Ascending aorta (tissue), 2 donors: Measurements from ENCODE around the gene NTRK3. TPM values are rescaled to one million over a fixed set of nuclear protein-coding genes. Genes with fewer than 3 reads are reported as not detected.
A peak's percentile ranks its signal among the peaks of the same experiment; 100 is the strongest.

ENCODE experiments used
- DNase-seq, 2 donors: peaks; one replicate each; pipeline ENCODE4 v3.0.0-alpha.2; 2019; ENCODE audit warnings: low spot score in 2 of 2
- H3K27ac ChIP-seq, 2 donors: fragments of 200-600 bp; sonication (generic); one replicate each; pipeline ENCODE4 v1.5.1; 2016 to 2017; ENCODE audit warnings: mild to moderate bottlenecking in 1 of 2
- H3K27me3 ChIP-seq: fragments of 200-600 bp; sonication (generic); one replicate; pipeline ENCODE4 v1.5.1; 2017
- H3K36me3 ChIP-seq, 2 donors: fragments of 200-600 bp; sonication (generic); one replicate each; pipeline ENCODE4 v1.5.1; 2016
- H3K4me1 ChIP-seq, 2 donors: fragments of 200-600 bp; sonication (generic); one replicate each; pipeline ENCODE4 v1.5.1; 2016 to 2017; ENCODE audit warnings: mild to moderate bottlenecking in 1 of 2
- H3K4me3 ChIP-seq, 2 donors: fragments of 200-600 bp; sonication (generic); one replicate each; pipeline ENCODE4 v1.5.1; 2016 to 2017; ENCODE audit warnings: mild to moderate bottlenecking in 1 of 2
- H3K9me3 ChIP-seq, 2 donors: fragments of 200-600 bp; sonication (generic); one replicate each; pipeline ENCODE4 v1.5.1; 2016
- CTCF ChIP-seq, 3 experiments: fragments of 200-600 bp in 2 of 3; fragments of 450-650 bp in 1 of 3; sonication (generic) in 2 of 3; IDR thresholded peaks; one replicate each; pipeline ENCODE4 v1.5.1; 2016 to 2019; ENCODE audit warnings: antibody characterized with exemption in 3 of 3, mild to moderate bottlenecking in 1 of 3, moderate library complexity in 1 of 3
- intact Hi-C: fragments of 100-400 bp; cut with DNase I; formaldehyde crosslinking; loops from one replicate; pipeline ENCODE4 v1.15.1; 2023
- total RNA-seq: library from RNA; depleted of rRNA; stranded (reverse); fragments of >200 nt; gene quantifications from one replicate; pipeline ENCODE4 v1.1.0, GENCODE V29; 2016

Gene NTRK3
- total RNA-seq, 1 donor from 2014 or later = 52.7 TPM

- no peaks in the 10 kb centered on the region for H3K27me3 ChIP-seq
Observed at GRCh38 chr15:87981969-87982368, 274.6 kb downstream of the NTRK3 start.

GRCh38 chr15:87977907-87978306 is 278.6 kb downstream of the NTRK3 start:
- TF ChIP-seq CTCF (IDR thresholded peaks at IDR 0.05) = no peak
- H3K27me3 ChIP-seq = no peaks in the 10 kb centered on the region
- peaks cover 0 to 24% of the 10 kb centered on the region in 2 donors for H3K4me1 ChIP-seq
- H3K9me3 ChIP-seq = no peaks in the 10 kb centered on the region
- no peak overlapping the region for H3K27ac ChIP-seq
- no peak for DNase-seq
- no peaks in the 10 kb centered on the region for H3K36me3 ChIP-seq
- H3K4me3 ChIP-seq = no peak overlapping the region
- intact Hi-C loops = loop anchor here (10.0 kb wide), 1 partner anchor 267 kb away; no protein-coding TSS in a partner anchor

More at GRCh38 chr15:87981969-87982368, 274.6 kb downstream of the NTRK3 start:
- TF ChIP-seq CTCF (IDR thresholded peaks at IDR 0.05) = no peak
- Histone ChIP-seq H3K9me3 (no peaks in the 10 kb centered on the region), H3K27ac (peak overlapping the region; percentile 69), H3K36me3 (no peaks in the 10 kb centered on the region), H3K4me1 (peaks cover 2 to 13% of the 10 kb centered on the region in 2 donors), H3K4me3 (no peak overlapping the region)
- intact Hi-C loops = no loop called here
- DNase-seq = peak in 1 of 2 donors; percentile 62

GRCh38 chr15:87976552-87976951 is 280.0 kb downstream of the NTRK3 start:
- Histone ChIP-seq H3K27me3 (no peaks in the 10 kb centered on the region), H3K4me1 (peaks cover 4 to 16% of the 10 kb centered on the region in 2 donors), H3K27ac (no peak overlapping the region), H3K9me3 (no peaks in the 10 kb centered on the region), H3K4me3 (no peak overlapping the region), H3K36me3 (no peaks in the 10 kb centered on the region)
- intact Hi-C loops = loop anchor here (10.0 kb wide), 1 partner anchor 268 kb away; no protein-coding TSS in a partner anchor
- DNase-seq = no peak
- TF ChIP-seq CTCF (IDR thresholded peaks at IDR 0.05) = no peak

- Histone ChIP-seq H3K27ac (peak overlapping the region; percentile 25 to 69), H3K27me3 (no peaks in the 10 kb centered on the region), H3K4me3 (no peak overlapping the region), H3K9me3 (no peaks in the 10 kb centered on the region), H3K36me3 (no peaks in the 10 kb centered on the region), H3K4me1 (peaks cover 6 to 33% of the 10 kb centered on the region in 2 donors)
- intact Hi-C loops = loop anchor here (5.0 to 10.0 kb wide), 2 partner anchors 44 to 271 kb away; no protein-coding TSS in a partner anchor
- TF ChIP-seq CTCF (IDR thresholded peaks at IDR 0.05) = no peak
- DNase-seq = peak in 1 of 2 donors; percentile 61
Observed at GRCh38 chr15:87973501-87974215, 282.9 kb downstream of the NTRK3 start.

- intact Hi-C loops = loop anchor here (5.0 to 10.0 kb wide), 2 partner anchors 46 to 274 kb away; no protein-coding TSS in a partner anchor
- Histone ChIP-seq H3K27ac (peak overlapping the region; percentile 69 to 72), H3K4me3 (no peak overlapping the region)
Observed at GRCh38 chr15:87971076-87971475, 285.5 kb downstream of the NTRK3 start.

More at GRCh38 chr15:87971076-87971475, 285.5 kb downstream of the NTRK3 start:
- Histone ChIP-seq H3K4me1 (peaks cover 6 to 33% of the 10 kb centered on the region in 2 donors), H3K9me3 (no peaks in the 10 kb centered on the region), H3K27me3 (no peaks in the 10 kb centered on the region), H3K36me3 (no peaks in the 10 kb centered on the region)
- DNase-seq = peak in 1 of 2 donors; percentile 53
- TF ChIP-seq CTCF (IDR thresholded peaks at IDR 0.05) = no peak
